Stimulated activated CD4-positive, alpha-beta T cell treated with anti-CD3 and anti-CD28 coated beads, Interleukin-1b, Interleukin-23, amount 100 ng/mL, for 4 hours (primary cell): Measurements from ENCODE around the gene IL1A.

Source experiments
- DNase-seq, 2 donors: peaks; one replicate each; pipeline ENCODE4 v3.0.0-alpha.2; 2020; ENCODE audit warnings: low read depth in 2 of 2

Gene IL1A

GRCh38 chr2:112818094-112818902 is 34.0 kb upstream of the IL1A start:
- DNase-seq, result no peak

GRCh38 chr2:112817082-112817689 is 32.9 kb upstream of the IL1A start:
- DNase-seq, result no peak

GRCh38 chr2:112814278-112814677 is 30.0 kb upstream of the IL1A start:
- no peak for DNase-seq

GRCh38 chr2:112813280-112813966 is 29.1 kb upstream of the IL1A start:
- no peak for DNase-seq

- DNase-seq, result no peak
These were observed 28.3 kb upstream of the IL1A start for GRCh38 chr2:112812318-112813267.

- no peak for DNase-seq
These were observed 27.6 kb upstream of the IL1A start for GRCh38 chr2:112811841-112812306.

GRCh38 chr2:112811276-112811831 is 27.1 kb upstream of the IL1A start:
- no peak for DNase-seq

GRCh38 chr2:112809112-112809511 is 24.8 kb upstream of the IL1A start:
- DNase-seq, result no peak

GRCh38 chr2:112807233-112807807 is 23.0 kb upstream of the IL1A start:
- DNase-seq, result no peak

- DNase-seq, result no peak
These were observed 21.2 kb upstream of the IL1A start for GRCh38 chr2:112805542-112805941.

- no peak for DNase-seq
These were observed 19.6 kb upstream of the IL1A start for GRCh38 chr2:112803691-112804521.

GRCh38 chr2:112800881-112801583 is 16.7 kb upstream of the IL1A start:
- DNase-seq, result no peak

- no peak for DNase-seq
These were observed 15.0 kb upstream of the IL1A start for GRCh38 chr2:112798979-112799975.

- no peak for DNase-seq
These were observed 12.2 kb upstream of the IL1A start for GRCh38 chr2:112796486-112796885.

GRCh38 chr2:112795774-112796173 is 11.5 kb upstream of the IL1A start:
- no peak for DNase-seq

- no peak for DNase-seq
These were observed 10.5 kb upstream of the IL1A start for GRCh38 chr2:112794841-112795240.

- DNase-seq, result no peak
These were observed 9.9 kb upstream of the IL1A start for GRCh38 chr2:112794131-112794733.
